ENCODE measurements around the gene AGA.

DNA sequence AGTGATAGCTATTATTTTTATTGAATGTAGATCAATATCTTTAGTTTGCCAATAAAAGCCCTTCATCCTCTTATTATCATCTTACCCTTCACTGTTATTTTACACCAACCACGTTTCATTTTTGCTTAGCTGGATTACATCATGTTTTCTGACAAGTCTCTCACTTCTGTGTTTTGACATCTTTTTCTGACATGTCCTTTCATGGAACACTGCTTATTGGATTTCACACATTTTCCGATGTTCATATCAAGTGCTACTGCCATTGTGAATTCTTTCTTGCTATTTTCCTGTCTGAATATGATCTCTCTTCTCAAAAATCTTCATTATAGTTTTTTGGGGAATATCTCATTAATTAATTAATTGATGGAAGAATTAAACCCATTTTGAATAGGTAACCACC, 48.5 kb upstream of the AGA start:
- TF ChIP-seq, protein P1, sequence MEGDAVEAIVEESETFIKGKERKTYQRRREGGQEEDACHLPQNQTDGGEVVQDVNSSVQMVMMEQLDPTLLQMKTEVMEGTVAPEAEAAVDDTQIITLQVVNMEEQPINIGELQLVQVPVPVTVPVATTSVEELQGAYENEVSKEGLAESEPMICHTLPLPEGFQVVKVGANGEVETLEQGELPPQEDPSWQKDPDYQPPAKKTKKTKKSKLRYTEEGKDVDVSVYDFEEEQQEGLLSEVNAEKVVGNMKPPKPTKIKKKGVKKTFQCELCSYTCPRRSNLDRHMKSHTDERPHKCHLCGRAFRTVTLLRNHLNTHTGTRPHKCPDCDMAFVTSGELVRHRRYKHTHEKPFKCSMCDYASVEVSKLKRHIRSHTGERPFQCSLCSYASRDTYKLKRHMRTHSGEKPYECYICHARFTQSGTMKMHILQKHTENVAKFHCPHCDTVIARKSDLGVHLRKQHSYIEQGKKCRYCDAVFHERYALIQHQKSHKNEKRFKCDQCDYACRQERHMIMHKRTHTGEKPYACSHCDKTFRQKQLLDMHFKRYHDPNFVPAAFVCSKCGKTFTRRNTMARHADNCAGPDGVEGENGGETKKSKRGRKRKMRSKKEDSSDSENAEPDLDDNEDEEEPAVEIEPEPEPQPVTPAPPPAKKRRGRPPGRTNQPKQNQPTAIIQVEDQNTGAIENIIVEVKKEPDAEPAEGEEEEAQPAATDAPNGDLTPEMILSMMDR (IDR thresholded peaks at IDR 0.05): no peak
- no peak for TF ChIP-seq POLR2A (IDR thresholded peaks at IDR 0.05)
